Neuronal stem cell (in vitro differentiated cells): Measurements from ENCODE around the gene NCOA3.

Experiments used
- DNase-seq: peaks from one replicate; pipeline ENCODE4 v3.0.0-alpha.2; 2013; ENCODE audit warnings: low spot score
- H2AFZ ChIP-seq: one replicate; pipeline ENCODE4 v1.6.1; 2013; ENCODE audit warnings: mild to moderate bottlenecking, low read length, inconsistent platforms
- H2AK5ac ChIP-seq: 2 replicates; pipeline ENCODE4 v1.6.1; 2013; ENCODE audit warnings: low read depth, mild to moderate bottlenecking, inconsistent platforms, low read length, moderate library complexity, mixed read lengths
- H2BK120ac ChIP-seq: 2 replicates; pipeline ENCODE4 v1.6.1; 2013; ENCODE audit warnings: low read depth, mild to moderate bottlenecking, inconsistent platforms, low read length, moderate library complexity, mixed read lengths
- H2BK12ac ChIP-seq: one replicate; pipeline ENCODE4 v1.6.1; 2013; ENCODE audit warnings: low read length, inconsistent platforms
- H2BK15ac ChIP-seq: 2 replicates; pipeline ENCODE4 v1.6.1; 2013; ENCODE audit warnings: mild to moderate bottlenecking, low read length, inconsistent platforms, mixed read lengths
- H2BK5ac ChIP-seq: one replicate; pipeline ENCODE4 v1.6.1; 2013; ENCODE audit warnings: inconsistent platforms, mild to moderate bottlenecking, low read length, moderate library complexity
- H3K14ac ChIP-seq: one replicate; pipeline ENCODE4 v1.6.1; 2013; ENCODE audit warnings: low read length, inconsistent platforms
- H3K18ac ChIP-seq: 2 replicates; pipeline ENCODE4 v1.6.1; 2013; ENCODE audit warnings: low read length, inconsistent platforms
- H3K23ac ChIP-seq: 2 replicates; pipeline ENCODE4 v1.6.1; 2013; ENCODE audit warnings: low read depth, mild to moderate bottlenecking, mixed read lengths, low read length, inconsistent platforms; ENCODE audit not compliant: poor library complexity
- H3K27ac ChIP-seq: replicated peaks from 3 replicates; pipeline ENCODE4 v1.5.1; 2013; ENCODE audit warnings: low read length, inconsistent platforms
- H3K27me3 ChIP-seq, 3 experiments: 2 replicates each; pipeline ENCODE4 v1.6.1; 2013; ENCODE audit warnings: low read length in 3 of 3, mild to moderate bottlenecking in 2 of 3, inconsistent platforms in 1 of 3, low read depth in 1 of 3, mixed read lengths in 1 of 3, moderate library complexity in 1 of 3; ENCODE audit not compliant: control insufficient read depth in 3 of 3, insufficient read depth in 3 of 3
- H3K36me3 ChIP-seq, 2 donors: replicated peaks in 1 of 2; 2 replicates each; pipeline ENCODE4 v1.6.1; 2013; ENCODE audit warnings: low read length in 2 of 2; ENCODE audit not compliant: control insufficient read depth in 2 of 2, insufficient read depth in 2 of 2
- H3K4ac ChIP-seq: 2 replicates; pipeline ENCODE4 v1.6.1; 2013; ENCODE audit warnings: inconsistent platforms, mild to moderate bottlenecking, low read length, moderate library complexity
- H3K4me1 ChIP-seq, 2 donors: 1 replicate in 1 of 2; 2 replicates in 1 of 2; pipeline ENCODE4 v1.6.1; 2013; ENCODE audit warnings: low read length in 2 of 2, low read depth in 1 of 2; ENCODE audit not compliant: control insufficient read depth in 2 of 2, insufficient read depth in 1 of 2
- H3K4me2 ChIP-seq: one replicate; pipeline ENCODE4 v1.6.1; 2013; ENCODE audit warnings: mild to moderate bottlenecking, low read length, inconsistent platforms; ENCODE audit not compliant: insufficient read depth, poor library complexity, severe bottlenecking
- H3K4me3 ChIP-seq, 2 donors: 2 replicates each; pipeline ENCODE4 v1.5.1; 2013; ENCODE audit warnings: low read length in 2 of 2, mild to moderate bottlenecking in 2 of 2, inconsistent platforms in 1 of 2, moderate library complexity in 1 of 2
- H3K79me1 ChIP-seq: one replicate; pipeline ENCODE4 v1.6.1; 2013; ENCODE audit warnings: low read depth, mild to moderate bottlenecking, inconsistent platforms, low read length, moderate library complexity
- H3K9ac ChIP-seq: one replicate; pipeline ENCODE4 v1.6.1; 2013; ENCODE audit warnings: mild to moderate bottlenecking, low read depth, low read length, inconsistent platforms; ENCODE audit not compliant: poor library complexity
- H3K9me3 ChIP-seq, 2 donors: replicated peaks in 1 of 2; 2 replicates each; pipeline versions ENCODE3 to v1.6.1; 2013; ENCODE audit warnings: low read length in 2 of 2, mild to moderate bottlenecking in 2 of 2, inconsistent platforms in 1 of 2, low read depth in 1 of 2, mixed read lengths in 1 of 2, moderate library complexity in 1 of 2; ENCODE audit not compliant: control insufficient read depth in 2 of 2, insufficient read depth in 1 of 2
- H4K8ac ChIP-seq: one replicate; pipeline ENCODE4 v1.6.1; 2013; ENCODE audit warnings: low read depth, mild to moderate bottlenecking, inconsistent platforms, low read length, moderate library complexity
- H4K91ac ChIP-seq: one replicate; pipeline ENCODE4 v1.6.1; 2013; ENCODE audit warnings: low read length, low read depth, mild to moderate bottlenecking, inconsistent platforms; ENCODE audit not compliant: poor library complexity
- WGBS, 2 donors: extraction: QIAGEN DNeasy Blood & Tissue Kit; methylation state at CpG; one replicate each; pipeline ENCODE4 v1.1.7; 2013; ENCODE audit warnings: missing lambda C conversion rate in 2 of 2, mixed read lengths in 1 of 2; ENCODE audit not compliant: insufficient read length in 2 of 2, insufficient replicate concordance in 1 of 2; ENCODE audit errors: extremely low coverage in 2 of 2; 5-methylcytosine and 5-hydroxymethylcytosine counted together

The NCOA3 gene

DNA sequence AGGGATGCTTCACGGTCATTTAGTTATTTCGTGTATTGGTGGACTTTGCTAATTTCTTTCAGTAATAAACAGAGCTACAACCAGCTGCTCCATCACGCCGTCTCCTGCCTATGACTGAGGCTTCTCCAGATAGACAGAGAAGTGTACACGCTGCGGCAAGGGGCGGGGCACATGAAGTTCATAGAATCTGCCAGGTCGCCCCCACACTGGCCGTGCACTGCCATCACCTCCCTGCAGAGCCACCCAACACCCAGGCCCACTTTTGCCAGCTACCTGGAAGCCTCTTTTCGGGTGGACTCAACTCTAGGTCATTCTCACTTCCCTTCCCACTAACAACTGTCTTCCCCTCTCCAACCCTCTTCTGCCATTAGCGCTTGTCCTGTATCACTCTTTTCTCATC, 195.2 kb downstream of the NCOA3 start:
- no CpG with 5 or more reads among the region's 11 CpGs for WGBS, 2 donors
- H3K36me3 ChIP-seq: peaks cover 0 to 9% of the 10 kb centered on the region in 2 donors
- no peak overlapping the region for H2AFZ ChIP-seq
- H3K4ac ChIP-seq: no peak overlapping the region
- no peaks in the 10 kb centered on the region for H3K27me3 ChIP-seq
- H3K4me3 ChIP-seq: no peak overlapping the region
- no peaks in the 10 kb centered on the region for H3K4me1 ChIP-seq
- H2BK15ac ChIP-seq: no peak overlapping the region
- H2BK5ac ChIP-seq: no peak overlapping the region
- H3K4me2 ChIP-seq: no peak overlapping the region
- no peak overlapping the region for H4K8ac ChIP-seq
- no peak overlapping the region for H3K9ac ChIP-seq
- H2AK5ac ChIP-seq: no peak overlapping the region
- peaks cover 0 to 6% of the 10 kb centered on the region in 2 donors for H3K9me3 ChIP-seq
- DNase-seq: no peak
- no peak overlapping the region for H3K23ac ChIP-seq
- no peak overlapping the region for H4K91ac ChIP-seq
- H3K18ac ChIP-seq: no peak overlapping the region
- no peaks in the 10 kb centered on the region for H3K79me1 ChIP-seq
- no peak overlapping the region for H2BK120ac ChIP-seq
- no peak overlapping the region for H3K14ac ChIP-seq
- H3K27ac ChIP-seq: no peak overlapping the region
- H2BK12ac ChIP-seq: no peak overlapping the region

DNA sequence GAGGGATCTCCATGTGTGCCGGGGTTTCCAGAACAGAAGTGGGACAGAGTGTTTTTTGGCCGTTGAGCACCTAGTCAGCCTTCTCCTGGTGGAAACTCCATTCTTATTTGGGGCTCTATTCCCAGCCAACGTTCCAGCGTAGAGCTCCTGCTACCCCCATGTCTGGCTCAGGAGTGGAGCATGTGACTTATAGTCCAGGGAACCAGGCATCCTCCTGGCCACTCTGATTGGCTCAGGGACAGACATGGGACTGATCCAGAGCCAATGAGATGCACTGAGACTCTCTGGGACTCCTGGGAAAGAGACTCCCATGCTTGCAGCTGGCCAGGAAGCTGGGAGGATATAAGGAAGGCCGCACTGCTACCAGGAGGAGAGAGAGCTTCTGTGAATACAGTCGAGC, 196.5 kb downstream of the NCOA3 start:
- Histone ChIP-seq H3K9ac (no peak overlapping the region), H4K91ac (no peak overlapping the region), H3K36me3 (peaks cover 0 to 9% of the 10 kb centered on the region in 2 donors), H4K8ac (no peak overlapping the region), H3K79me1 (no peaks in the 10 kb centered on the region), H3K18ac (no peak overlapping the region), H3K4ac (no peak overlapping the region), H3K14ac (no peak overlapping the region), H2AK5ac (no peak overlapping the region), H3K23ac (no peak overlapping the region), H3K4me1 (no peaks in the 10 kb centered on the region), H3K9me3 (peaks cover 0 to 3% of the 10 kb centered on the region in 2 donors), H3K27ac (no peak overlapping the region), H3K27me3 (no peaks in the 10 kb centered on the region), H2BK120ac (no peak overlapping the region), H2BK5ac (no peak overlapping the region), H2BK15ac (no peak overlapping the region), H2BK12ac (no peak overlapping the region), H3K4me2 (no peak overlapping the region), H2AFZ (no peak overlapping the region), H3K4me3 (no peak overlapping the region)
- DNase-seq: no peak
- WGBS, 2 donors: no CpG with 5 or more reads among the region's 6 CpGs

DNA sequence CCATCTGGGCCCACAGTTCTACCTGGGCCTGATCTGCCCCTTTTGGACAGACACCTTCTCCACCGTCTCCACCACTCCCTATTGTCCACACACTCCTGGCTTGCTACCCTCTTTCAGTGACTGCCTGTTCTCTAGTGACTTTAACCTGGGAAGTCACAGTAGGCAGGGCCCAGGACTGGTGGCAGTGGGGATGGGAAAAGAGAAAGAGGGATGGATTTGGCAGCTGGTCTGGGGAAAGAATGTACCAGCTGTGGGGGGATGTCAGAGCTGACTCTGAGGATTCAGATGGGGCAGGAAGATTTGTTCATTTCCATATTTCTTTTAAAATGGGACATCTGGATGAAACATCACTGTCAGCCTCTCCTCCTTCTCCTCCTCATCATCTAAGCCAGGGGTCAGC, 198.1 kb downstream of the NCOA3 start:
- no peak overlapping the region for H3K14ac ChIP-seq
- H3K4me2 ChIP-seq: no peak overlapping the region
- no peaks in the 10 kb centered on the region for H3K27me3 ChIP-seq
- H2AK5ac ChIP-seq: no peak overlapping the region
- H3K23ac ChIP-seq: no peak overlapping the region
- H3K36me3 ChIP-seq: peaks cover 0 to 9% of the 10 kb centered on the region in 2 donors
- no peak overlapping the region for H2BK12ac ChIP-seq
- H3K9ac ChIP-seq: no peak overlapping the region
- no peak overlapping the region for H2BK15ac ChIP-seq
- H2BK5ac ChIP-seq: no peak overlapping the region
- no peaks in the 10 kb centered on the region for H3K9me3 ChIP-seq
- no peaks in the 10 kb centered on the region for H3K79me1 ChIP-seq
- no peak for DNase-seq
- H3K18ac ChIP-seq: no peak overlapping the region
- H3K27ac ChIP-seq: no peak overlapping the region
- no CpG with 5 or more reads among the region's 1 CpG for WGBS, 2 donors
- H3K4me1 ChIP-seq: no peaks in the 10 kb centered on the region
- no peak overlapping the region for H3K4ac ChIP-seq
- H3K4me3 ChIP-seq: no peak overlapping the region
- H4K91ac ChIP-seq: no peak overlapping the region
- no peak overlapping the region for H4K8ac ChIP-seq
- H2BK120ac ChIP-seq: no peak overlapping the region
- H2AFZ ChIP-seq: no peak overlapping the region

DNA sequence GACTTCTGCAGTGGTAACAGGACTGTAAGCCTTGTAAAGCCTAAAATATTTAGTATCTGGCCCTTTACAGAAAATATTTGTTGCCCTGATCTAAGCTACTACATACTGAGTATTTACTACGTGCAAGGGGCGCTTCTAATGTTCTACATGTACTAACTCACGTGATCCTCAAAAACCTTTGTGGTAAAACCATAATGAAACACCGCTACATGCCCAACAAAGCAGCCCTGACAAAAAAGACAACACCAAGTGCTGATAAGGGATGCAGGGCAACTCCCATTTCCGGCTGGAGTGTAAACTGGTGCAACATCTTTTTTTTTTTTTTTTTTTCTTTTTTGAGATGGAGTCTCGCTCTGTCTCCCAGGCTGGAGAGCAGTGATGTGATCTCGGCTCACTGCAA, 198.6 kb downstream of the NCOA3 start:
- no peak for DNase-seq
- Histone ChIP-seq H2BK120ac (no peak overlapping the region), H2BK12ac (no peak overlapping the region), H3K18ac (no peak overlapping the region), H3K9ac (no peak overlapping the region), H3K27me3 (no peaks in the 10 kb centered on the region), H2AFZ (no peak overlapping the region), H3K4ac (no peak overlapping the region), H3K4me3 (no peak overlapping the region), H4K91ac (no peak overlapping the region), H3K4me2 (no peak overlapping the region), H3K79me1 (no peaks in the 10 kb centered on the region), H4K8ac (no peak overlapping the region), H2AK5ac (no peak overlapping the region), H3K4me1 (no peaks in the 10 kb centered on the region), H3K14ac (no peak overlapping the region), H3K23ac (no peak overlapping the region), H3K9me3 (no peaks in the 10 kb centered on the region), H3K27ac (no peak overlapping the region), H2BK15ac (no peak overlapping the region), H2BK5ac (no peak overlapping the region), H3K36me3 (peaks cover 0 to 9% of the 10 kb centered on the region in 2 donors)
- WGBS, 2 donors: no CpG with 5 or more reads among the region's 7 CpGs
